ENCODE measurements around the gene LYG2. TPM values are rescaled to one million over a fixed set of nuclear protein-coding genes. Genes with fewer than 3 reads are reported as not detected.
"Not testable (repeated sequence)": the region's sequence is repeated elsewhere in the genome, so short reads cannot be mapped to it uniquely, and the experiment has no call there.

LYG2 gene
- total RNA-seq, 4 donors from 2014 or later: not detected

DNA sequence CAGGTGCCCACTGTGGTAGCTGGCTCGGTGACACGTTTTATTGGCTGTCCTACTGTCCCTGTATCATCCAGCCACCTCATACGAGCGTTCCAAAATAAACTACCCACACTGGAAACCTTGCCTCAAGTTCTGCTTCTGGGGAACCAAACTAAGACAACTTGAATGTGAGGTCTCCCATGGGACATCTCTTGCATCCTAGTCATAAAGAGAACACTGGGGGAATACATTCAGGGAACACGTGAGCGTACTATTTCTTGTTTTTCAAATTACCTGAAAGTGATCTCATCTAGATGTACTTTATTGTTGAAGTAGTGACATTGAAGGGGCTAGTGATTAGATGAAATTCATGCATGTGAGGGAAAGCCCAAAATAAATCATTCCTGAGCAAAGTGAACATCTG, 15.0 kb downstream of the LYG2 start:
- DNase-seq: no peak
- Histone ChIP-seq H3K9me3 (no peaks in the 10 kb centered on the region), H3K4me1 (no peaks in the 10 kb centered on the region), H3K27me3 (no peaks in the 10 kb centered on the region), H3K27ac (no peak overlapping the region), H3K36me3 (no peaks in the 10 kb centered on the region), H3K4me3 (no peak overlapping the region)
- TF ChIP-seq, protein P1, sequence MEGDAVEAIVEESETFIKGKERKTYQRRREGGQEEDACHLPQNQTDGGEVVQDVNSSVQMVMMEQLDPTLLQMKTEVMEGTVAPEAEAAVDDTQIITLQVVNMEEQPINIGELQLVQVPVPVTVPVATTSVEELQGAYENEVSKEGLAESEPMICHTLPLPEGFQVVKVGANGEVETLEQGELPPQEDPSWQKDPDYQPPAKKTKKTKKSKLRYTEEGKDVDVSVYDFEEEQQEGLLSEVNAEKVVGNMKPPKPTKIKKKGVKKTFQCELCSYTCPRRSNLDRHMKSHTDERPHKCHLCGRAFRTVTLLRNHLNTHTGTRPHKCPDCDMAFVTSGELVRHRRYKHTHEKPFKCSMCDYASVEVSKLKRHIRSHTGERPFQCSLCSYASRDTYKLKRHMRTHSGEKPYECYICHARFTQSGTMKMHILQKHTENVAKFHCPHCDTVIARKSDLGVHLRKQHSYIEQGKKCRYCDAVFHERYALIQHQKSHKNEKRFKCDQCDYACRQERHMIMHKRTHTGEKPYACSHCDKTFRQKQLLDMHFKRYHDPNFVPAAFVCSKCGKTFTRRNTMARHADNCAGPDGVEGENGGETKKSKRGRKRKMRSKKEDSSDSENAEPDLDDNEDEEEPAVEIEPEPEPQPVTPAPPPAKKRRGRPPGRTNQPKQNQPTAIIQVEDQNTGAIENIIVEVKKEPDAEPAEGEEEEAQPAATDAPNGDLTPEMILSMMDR (IDR thresholded peaks at IDR 0.05): no peak
- no peak for TF ChIP-seq POLR2A (IDR thresholded peaks at IDR 0.05)
- intact Hi-C loops (cut with DNase I): no loop called here
- WGBS, 2 donors: 85 to 87% methylated on average over 6 of the region's 6 CpGs

DNA sequence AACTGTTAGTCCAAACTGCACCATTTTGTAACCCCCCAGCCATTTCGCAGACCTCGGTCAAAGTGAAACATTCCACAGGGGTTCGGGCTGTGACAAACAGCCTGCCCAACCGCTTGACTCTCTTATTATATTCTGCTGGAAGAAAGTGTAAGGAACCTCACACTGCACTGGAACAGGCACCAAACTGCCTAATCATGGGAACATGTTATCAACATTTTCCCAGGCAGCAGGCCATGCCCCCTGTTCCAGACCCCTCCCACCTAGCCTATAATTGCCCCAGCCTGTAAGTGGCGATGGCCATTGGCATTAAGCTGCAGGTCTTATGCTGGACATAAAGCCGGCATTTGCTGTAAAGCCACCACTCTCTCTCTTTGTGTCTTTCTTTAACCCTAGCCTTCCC, 16.9 kb downstream of the LYG2 start:
- Histone ChIP-seq H3K4me1 (no peaks in the 10 kb centered on the region), H3K27me3 (no peaks in the 10 kb centered on the region), H3K9me3 (no peaks in the 10 kb centered on the region), H3K36me3 (no peaks in the 10 kb centered on the region), H3K27ac (no peak overlapping the region), H3K4me3 (no peak overlapping the region)
- no peak for TF ChIP-seq POLR2A (IDR thresholded peaks at IDR 0.05)
- TF ChIP-seq, protein P1 (IDR thresholded peaks at IDR 0.05): no peak
- 86 to 95% methylated on average over 6 of the region's 6 CpGs for WGBS, 2 donors
- intact Hi-C loops (cut with DNase I): no loop called here
- DNase-seq: no peak

DNA sequence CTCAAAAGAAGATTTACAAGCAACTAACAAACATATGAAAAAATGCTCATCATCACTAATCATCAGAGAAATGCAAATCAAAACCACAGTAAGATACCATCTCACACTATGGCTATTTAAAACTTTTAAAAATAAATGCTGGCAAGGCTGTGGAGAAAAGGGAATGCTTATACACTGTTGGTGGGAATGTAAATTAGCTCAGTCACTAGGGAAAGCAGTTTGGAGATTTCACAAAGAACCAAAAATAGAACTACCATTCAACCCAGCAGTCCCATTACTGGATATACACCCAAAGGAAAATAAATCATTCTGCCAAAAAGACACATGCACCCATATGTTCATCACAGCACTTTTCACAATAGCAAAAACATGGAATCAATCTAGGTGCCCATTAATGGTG, 22.3 kb downstream of the LYG2 start:
- H3K27ac ChIP-seq; H3K4me3 ChIP-seq; H3K9me3 ChIP-seq; H3K36me3 ChIP-seq; DNase-seq; H3K27me3 ChIP-seq; H3K4me1 ChIP-seq; intact Hi-C loops (cut with DNase I): not testable (repeated sequence)

DNA sequence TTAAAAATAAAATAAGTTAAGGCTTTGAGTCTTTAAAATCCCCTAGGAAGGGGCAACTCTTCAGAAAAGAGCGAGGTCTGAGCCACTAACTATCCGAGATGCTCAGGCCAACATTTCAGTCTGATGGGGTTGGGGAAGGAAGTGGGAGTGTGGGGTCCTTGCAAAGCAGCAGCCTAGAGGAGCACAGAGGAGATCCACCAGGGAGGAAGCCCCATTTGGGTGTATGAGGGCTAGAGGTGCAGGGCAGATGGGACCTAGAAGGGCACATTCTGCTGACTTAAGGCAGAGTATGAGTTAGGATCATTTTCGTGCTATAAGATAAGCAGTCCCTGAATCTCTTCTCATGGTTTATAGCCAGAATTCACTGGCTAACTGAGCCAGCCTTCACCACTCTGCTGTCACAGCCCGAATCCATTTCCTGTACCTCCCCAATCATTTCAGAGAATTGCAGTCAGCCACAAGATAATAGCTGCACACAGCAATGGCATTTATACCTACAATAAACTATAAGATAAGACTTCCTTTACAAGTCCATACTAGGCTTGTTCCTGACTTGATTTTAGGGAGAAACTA, 37.5 kb downstream of the LYG2 start:
- Histone ChIP-seq H3K27me3 (no peaks in the 10 kb centered on the region), H3K36me3 (peaks cover 0 to 8% (median 0%) of the 10 kb centered on the region in 3 donors), H3K27ac (no peak overlapping the region), H3K9me3 (no peaks in the 10 kb centered on the region), H3K4me1 (no peaks in the 10 kb centered on the region), H3K4me3 (no peak overlapping the region)
- DNase-seq: no peak
- TF ChIP-seq POLR2A (IDR thresholded peaks at IDR 0.05): no peak
- TF ChIP-seq, protein P1 (IDR thresholded peaks at IDR 0.05): no peak
- WGBS, 2 donors: 77 to 82% methylated on average over 3 to 4 of the region's 4 CpGs
- intact Hi-C loops (cut with DNase I): no loop called here

DNA sequence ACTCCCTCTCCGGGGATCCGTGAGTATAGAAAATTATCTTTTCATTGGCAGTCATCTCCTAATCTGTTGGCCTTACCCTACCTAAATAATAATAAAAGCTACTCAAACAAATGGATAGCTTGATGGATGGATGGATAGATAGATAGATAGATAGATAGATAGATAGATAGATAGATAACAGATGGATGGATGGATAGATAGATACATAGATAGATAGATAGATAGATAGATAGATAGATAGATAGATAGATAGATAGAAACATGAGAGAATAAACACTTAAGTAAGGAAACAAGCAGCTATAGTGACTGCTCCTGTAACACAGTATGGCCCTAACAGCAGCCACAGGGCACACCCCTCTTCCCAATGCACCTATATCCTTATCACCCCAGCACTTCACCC, 39.4 kb downstream of the LYG2 start:
- Histone ChIP-seq H3K27ac (no peak overlapping the region), H3K9me3 (no peaks in the 10 kb centered on the region), H3K27me3 (no peaks in the 10 kb centered on the region), H3K4me1 (no peaks in the 10 kb centered on the region), H3K36me3 (peaks cover 0 to 8% (median 0%) of the 10 kb centered on the region in 3 donors), H3K4me3 (no peak overlapping the region)
- DNase-seq: no peak
- WGBS, 2 donors: 93 to 100% methylated on average over 1 to 2 of the region's 2 CpGs
- TF ChIP-seq, protein P1 (IDR thresholded peaks at IDR 0.05): no peak
- TF ChIP-seq POLR2A (IDR thresholded peaks at IDR 0.05): no peak
- intact Hi-C loops (cut with DNase I): no loop called here

DNA sequence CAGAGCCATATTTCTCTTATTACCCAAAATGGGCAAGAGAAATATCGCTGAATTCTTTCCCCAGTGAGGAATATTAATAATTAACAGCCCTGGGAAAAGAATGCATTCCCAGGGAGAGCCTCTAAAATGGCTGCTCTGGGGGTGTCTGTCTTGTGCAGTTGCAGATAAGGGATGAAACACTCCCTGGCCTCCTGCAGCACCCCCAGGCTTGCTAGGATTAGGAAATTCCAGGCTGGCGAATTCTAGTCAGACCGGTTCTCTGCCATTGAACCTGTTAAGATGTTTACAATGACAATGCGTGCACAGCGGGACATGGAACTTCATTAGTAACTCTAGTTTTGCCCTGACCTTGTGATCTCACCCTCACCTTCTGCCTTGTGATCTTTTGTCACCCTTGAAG, 50.0 kb downstream of the LYG2 start:
- intact Hi-C loops (cut with DNase I): no loop called here
- H3K36me3 ChIP-seq: no peaks in the 10 kb centered on the region
- H3K4me3 ChIP-seq: no peak overlapping the region
- H3K27ac ChIP-seq: no peak overlapping the region
- H3K4me1 ChIP-seq: no peaks in the 10 kb centered on the region
- H3K9me3 ChIP-seq: peaks cover 0 to 15% (median 0%) of the 10 kb centered on the region in 3 donors
- H3K27me3 ChIP-seq: no peaks in the 10 kb centered on the region
- TF ChIP-seq POLR2A (IDR thresholded peaks at IDR 0.05): no peak
- TF ChIP-seq, protein P1 (IDR thresholded peaks at IDR 0.05): no peak
- no peak for DNase-seq
- 75 to 76% methylated on average over 5 of the region's 5 CpGs for WGBS, 2 donors
